GM19468 (cell line): ENCODE results near the gene C19orf12.
A peak's percentile ranks its signal among the peaks of the same experiment; 100 is the strongest.

Experiments used
- ATAC-seq: cut with Tn5 transposase; IDR thresholded peaks from one replicate; pipeline ENCODE4 v1.9.1; 2021; ENCODE audit warnings: mild to moderate bottlenecking, moderate library complexity, moderate number of reproducible peaks; ENCODE audit not compliant: unreplicated experiment; ENCODE audit errors: extremely low read depth

The C19orf12 gene

DNA sequence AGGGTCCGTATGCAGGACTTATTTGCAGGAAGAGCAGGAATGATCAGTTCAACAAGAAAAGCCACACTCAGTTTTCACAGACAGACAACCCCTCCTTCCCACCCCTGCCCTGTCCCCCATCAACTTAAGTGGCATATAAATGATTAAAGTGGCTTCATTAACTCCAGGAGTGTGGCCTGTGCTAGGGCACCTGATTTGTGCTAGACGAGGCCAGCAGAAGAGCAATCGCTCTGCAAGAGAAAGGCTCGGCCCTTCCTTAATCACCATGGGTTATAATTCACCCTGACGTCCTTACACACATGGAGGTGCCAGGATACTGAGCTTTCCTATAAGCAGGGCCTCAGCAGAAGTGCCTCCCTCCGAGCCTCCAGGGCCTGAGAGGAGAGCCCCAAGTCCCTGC is 14.6 kb downstream of the C19orf12 start:
- ATAC-seq: no peak

DNA sequence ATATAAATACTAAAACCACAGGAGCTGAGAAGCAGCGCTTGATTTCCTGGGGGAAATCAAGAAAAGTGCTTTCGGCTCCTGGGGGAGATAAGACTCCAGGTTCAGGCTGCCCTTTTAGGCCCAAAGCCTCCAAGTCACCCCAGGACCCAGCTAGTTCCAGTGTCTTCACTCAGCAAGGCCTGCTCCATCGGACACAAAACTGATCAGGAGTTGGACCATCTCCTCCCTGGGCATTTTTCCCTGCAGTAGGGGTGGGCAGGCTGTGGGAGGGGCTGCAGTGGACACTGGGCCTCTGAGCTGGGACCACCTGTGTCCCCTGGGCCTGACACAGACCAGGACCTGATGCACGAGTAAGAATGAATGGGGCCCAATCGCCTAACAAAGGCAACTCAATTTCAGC is 15.2 kb downstream of the C19orf12 start:
- ATAC-seq: no peak

DNA sequence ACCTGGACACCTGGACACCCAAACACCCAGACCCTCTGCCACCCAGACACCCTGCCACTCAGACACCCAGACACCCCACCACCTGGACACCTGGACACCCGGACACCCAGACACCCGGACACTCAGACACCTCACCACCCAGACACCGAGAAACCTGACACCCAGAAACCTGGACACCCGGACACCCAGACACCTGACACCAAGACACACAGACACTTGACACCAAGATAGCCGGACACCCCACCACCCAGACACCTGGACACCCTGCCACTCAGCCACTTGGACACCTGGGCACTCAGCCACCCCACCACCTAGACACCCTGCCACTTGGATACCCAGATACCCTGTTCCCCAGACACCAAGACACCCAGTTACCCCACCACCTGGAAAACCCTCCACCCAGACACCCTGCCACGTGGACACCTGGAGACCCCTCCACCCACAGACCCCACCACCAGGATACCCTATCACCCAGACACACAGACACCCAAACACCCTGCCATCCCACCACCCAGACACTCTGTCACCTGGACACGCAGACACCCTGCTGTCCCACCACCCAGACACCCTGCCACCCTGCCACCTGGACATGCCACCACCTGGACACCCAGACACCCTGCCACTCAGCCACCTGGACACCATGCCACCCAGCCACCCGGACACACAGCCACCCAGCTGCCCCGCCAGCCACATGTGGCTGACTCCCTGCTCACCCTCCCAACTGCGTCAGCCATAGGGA is 17.4 kb downstream of the C19orf12 start:
- ATAC-seq: no peak

DNA sequence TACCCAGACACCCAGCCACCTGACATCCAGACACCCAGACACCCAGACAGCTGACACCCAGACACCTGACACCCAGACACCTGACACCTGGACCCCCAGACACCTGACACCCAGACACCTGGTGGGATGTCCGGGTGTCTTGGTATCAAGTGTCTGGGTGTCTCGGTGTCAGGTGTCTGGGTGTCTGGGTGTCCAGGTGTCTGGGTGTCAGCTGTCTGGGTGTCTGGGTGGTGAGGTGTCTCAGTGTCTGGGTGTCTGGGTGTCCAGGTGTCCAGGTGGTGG is 18.6 kb downstream of the C19orf12 start:
- no peak for ATAC-seq

DNA sequence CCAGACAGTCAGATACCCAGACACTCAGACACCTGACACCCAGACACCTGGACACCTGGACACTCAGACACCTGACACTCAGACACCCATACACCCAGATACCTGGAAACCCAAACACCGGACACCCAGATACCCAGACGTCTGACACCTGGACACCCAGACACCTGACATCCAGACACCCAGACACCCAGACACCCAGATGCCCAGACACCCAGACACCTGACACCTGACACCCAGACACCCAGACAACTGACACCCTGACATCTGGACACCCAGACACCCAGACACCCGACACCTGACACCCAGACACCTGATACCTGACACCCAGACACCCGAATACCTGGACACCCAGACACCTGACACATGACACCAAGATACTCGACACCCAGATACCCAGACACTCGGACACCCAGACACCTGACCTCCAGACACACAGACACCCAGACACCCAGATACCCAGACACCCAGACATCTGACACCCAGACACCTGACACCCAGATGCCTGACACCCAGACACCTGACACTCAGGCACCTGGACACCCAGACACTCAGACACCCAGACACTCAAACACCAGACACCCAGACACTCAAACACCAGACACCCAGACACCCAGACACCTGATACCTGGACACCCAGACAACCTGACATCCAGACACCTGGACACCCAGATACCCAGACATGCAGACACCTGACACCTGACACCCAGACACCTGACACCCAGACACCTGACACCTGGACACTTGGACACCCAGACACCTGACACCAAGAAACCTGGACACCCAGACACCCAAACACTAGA is 19.1 kb downstream of the C19orf12 start:
- ATAC-seq: no peak

DNA sequence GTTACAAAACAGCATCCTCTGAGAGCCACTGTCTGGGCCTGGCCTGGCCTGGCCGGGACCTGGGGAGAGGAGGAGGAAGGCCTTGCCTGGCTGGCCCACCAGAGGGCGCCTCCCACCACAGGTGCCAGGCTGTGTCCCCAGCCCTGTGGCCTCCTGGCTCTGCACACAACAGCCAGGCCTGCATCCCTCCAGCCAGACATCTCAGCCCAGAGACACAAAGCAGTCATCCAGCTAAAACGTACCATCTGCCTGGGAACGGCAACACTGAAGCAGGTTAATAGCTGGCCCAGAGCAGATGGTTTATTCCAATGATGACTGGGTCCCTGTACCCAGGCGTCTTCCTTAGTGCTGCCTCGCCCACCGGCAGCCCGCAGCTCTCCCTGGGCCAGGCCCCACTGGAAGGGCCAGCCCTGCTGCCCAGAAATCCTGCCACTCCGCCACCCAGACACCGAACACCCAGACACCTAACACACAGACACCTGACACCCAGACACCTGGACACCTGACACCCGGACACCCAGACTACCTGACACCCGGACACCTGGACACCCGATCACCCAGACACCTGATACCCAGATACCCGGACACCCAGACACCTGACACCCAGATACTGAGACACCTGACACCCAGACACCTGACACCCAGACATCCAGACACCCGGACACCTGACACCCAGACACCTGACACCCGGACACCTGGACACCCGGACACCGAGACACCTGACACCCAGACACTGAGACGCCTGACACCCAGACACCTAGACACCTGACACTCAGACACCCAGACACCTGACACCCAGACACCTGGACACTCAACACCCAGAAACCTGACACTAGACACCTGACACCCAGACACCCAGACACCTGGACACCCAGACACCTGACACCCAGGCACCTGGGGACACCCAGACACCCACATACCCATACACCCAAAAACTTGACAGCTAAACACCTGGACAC is 20.1 kb downstream of the C19orf12 start:
- peak; percentile 84 for ATAC-seq

DNA sequence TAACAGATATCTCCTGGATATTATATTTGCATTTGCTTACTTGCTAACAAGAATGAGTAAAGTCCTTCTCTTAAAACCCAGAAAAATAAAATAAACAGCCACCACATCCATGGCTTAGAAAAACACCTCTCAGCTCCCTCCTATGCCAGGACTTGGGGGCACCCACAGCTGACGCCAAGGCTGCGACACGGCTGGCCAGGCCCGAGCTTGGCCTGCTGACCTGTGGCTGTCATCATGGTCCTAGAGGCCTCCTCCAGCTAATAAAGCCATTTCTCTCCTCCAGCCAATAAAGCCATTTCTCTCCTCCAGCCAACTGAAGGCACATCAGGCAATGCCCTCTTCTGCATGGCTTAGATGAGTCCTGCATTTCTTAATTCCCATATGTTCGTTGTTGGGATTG is 20.9 kb downstream of the C19orf12 start:
- ATAC-seq: no peak

DNA sequence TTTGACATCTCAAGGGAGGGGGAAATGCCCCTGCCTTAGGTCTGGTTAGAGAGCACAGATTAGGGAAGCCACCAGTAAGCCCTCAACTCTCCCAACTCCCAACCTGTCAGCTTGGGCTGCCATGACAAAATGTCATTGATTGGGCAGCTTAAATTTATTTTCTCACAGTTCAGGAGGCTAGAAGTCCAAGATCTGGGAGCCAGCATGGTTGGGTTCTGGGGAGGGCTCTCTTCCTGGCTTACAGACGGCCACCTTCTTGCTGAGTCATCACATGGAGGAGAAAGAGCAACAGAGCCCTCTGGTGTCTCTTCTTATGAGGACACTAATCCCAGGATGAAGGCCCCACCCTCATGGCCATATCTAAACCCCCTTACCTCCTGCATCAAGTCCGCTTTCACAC is 24.2 kb downstream of the C19orf12 start:
- no peak for ATAC-seq

DNA sequence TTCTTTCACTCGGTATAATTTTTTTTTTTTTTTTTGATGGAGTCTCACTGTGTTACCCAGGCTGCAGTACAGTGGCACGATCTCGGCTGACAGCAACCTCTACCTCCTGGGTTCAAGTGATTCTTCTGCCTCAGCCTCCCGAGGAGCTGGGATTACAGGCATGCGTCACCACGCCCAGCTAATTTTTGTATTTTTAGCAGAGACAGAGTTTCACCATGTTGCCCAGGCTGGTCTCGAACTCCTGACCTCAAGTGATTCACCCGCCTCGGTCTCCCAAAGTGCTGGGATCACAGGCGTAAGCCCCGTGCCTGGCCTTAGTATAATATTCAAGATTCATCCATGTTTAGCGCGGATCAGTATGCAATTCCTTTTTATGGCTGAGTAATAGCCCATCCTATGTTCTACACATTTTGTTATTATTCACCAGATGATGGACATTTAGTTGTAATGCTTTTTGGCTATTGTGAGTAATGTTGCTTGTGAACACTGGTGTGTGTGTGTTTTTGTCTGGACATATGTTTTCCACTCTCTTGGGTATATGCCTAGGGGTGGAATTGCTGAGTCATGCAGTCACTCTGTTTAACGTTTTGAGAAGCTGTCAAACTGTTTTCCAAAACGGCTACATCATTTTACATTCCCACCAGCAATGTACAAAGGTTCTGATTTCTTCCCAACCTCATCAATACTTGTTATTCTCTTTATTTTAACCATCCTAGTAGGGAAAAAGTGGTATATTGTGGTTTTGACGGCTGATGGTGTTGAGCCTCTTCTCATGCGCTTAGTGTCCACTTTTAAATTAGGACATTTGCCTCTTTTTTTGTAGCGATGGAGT is 26.9 kb downstream of the C19orf12 start:
- no peak for ATAC-seq

DNA sequence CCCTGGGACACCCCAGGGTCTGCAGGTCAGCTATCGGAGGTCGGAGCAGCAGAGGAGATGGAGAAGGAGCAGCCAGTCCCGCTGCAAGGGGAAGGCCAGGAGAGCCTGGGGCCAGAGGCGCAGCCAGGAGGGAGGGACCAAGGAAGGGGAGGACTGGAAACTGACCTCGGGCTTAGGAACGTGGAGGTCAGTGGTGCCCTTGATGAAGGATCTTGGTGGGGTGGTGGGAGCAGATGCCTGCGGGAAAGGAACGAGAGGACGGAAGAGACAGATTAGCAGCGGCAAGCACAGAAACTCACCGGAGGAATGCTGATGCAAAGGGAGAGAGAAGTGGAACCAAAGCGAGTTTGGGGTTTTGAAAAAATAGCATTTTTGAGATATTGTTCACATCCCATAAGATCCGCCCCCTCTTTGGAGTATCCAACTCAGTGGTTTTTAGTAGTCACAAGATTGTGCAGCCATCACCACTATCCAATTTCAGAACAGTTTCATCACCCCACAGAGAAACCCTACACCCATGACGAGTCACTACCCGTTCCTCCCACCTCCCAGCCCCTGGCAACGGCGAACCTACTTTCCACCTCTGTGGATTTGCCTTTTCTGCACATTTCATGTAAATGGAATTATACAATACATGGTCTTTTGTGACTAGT is 27.7 kb downstream of the C19orf12 start:
- no peak for ATAC-seq

DNA sequence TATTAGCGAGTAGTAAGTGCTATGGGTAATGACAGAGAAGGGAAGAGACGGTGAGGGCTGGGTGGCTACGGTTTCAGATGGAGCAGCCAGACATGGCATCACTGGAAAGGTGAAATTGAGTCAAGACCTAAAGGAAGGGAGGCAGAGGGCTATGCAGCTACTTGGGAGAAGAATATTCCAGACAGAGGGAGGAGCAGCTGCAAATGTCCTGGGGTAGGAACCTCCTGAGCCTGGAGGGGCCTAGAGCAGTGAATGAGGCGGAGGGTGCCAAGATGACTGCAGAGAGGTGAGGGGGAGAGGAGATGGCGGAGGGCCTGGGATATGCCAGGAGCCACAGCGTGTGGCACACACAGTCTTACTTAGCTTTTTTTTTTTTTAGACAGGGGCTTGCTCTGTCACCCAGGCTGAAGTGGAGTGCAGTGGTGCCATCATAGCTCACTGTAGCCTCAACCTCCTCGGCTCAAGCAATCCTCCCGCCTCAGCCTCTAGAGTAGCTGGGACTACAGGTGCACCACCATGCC is 28.7 kb downstream of the C19orf12 start:
- ATAC-seq: no peak

DNA sequence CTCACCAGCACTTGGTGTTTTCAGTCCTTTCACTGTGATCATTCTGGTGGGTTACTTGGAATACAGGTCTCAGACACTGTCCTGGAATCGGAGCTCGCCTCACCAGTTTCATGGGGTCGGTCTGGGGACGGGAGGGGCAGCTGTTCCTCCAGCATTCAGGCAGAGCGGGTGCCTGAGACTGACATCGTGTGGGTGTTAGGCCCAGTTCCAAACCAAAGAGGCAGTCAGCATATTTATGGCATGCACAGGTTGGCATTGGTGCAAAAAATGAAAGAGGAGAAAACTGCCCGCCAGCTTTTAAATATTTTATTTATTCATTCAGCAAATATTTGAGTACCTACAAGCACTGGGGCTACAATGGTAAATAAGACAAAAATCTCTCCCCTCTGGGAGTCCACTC is 29.7 kb downstream of the C19orf12 start:
- no peak for ATAC-seq

DNA sequence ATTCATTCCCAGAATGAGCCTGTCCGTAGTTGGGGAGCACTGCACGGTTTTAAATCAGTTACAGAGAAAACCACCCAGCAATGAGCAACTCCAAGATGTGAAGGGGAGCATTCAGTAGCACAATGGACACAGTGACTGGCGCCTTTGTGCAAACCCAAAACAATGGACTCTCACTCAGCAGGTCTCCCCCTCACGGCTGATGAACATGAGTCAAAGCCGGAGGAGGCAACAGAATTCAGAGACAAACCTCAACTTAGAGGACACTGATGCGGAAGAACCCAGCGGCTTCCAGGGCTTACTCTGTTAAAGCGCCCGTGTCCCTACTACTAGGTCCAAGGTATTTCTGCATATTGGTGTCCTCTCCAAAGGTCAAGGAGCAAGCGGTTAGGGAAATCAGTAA is 32.1 kb downstream of the C19orf12 start:
- ATAC-seq: no peak

DNA sequence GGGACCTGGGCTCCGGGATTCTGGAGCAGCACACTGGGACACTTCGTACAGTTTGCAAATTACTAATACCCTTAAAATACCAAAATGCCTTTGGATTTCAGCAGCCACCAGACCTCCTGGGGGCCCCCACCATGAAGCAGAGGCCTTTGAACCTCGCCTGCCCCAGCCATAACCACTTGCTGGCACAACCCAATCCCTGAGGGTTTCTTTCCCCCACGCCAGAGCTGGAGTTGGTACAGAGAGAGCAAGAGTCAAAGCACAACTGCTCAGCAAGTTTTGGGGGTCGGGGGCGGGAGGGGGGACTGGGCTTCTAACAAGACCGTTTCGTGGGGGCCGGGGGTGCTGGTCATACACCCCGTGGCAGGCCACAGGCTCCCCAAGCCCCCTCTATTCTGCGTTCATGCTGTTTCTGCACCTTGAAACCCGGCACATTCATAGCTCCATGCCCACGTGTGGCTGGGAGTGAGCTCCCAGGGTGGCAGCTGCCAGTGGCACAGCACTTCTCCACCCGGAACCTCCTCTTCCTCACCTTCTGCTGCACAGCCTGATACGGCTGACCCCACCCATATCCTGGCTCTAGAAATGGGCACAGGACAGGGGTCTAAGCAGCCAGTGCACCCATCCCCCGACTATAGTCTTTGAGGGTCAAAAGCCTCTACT is 32.7 kb downstream of the C19orf12 start:
- ATAC-seq: no peak

DNA sequence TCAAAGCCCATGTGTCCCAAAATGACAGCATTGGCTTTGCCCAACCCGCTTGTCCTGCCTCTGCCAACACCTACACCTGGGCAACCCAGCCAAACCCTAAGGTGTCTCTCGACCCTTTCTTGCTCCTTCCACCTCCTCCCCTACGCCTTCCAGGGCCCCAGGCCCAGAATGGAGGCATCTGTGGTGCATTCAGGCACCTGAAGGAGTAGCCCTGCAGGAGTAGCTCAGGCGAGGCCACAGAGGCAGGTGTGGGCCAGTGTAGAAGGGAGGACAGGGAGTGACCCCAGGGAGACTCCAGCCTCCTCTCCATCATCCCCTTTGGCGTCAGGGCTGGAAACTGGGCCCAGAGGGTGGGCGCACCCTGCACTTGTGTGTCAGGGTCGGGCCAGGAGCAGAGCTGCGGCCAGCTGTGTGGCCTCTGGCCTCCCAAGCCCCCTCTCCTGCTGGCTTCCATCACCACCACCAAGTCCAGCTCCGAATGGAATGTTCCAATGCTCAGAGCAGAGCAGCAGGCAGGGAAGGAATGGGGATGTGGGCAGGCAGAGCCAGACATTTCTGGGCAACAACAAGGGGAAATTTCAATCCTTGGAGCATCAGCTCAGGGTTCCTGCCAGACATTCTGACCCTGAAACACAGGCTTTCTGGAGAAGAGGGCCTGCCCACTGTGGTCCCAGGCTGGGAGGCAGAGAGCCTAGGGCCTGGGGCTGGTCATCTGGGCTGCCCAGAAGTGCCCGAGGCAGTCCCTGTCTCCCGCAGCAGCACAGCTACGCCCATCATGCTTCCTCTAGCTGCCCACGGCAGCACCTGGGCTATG is 33.4 kb downstream of the C19orf12 start:
- ATAC-seq: no peak

DNA sequence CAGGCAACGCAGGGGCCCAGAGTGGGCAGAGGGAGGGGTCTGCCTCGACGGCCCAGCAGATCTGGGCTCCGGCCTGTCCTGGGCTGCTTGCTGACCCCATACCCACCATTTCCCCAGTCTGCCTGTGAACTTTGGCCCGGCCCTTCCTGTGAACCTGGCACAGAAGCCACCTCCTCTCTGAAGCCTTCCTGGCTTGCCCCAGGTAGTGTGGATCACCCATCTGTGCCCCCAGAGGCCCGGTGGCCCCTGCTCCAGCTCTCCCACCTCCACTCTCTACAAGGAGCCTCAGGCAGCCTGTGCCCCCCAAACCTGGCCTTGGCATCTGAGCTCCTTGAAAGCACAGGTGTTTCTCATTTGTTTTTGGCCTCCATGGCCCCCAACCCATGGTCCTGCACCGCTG is 34.1 kb downstream of the C19orf12 start:
- ATAC-seq: no peak

DNA sequence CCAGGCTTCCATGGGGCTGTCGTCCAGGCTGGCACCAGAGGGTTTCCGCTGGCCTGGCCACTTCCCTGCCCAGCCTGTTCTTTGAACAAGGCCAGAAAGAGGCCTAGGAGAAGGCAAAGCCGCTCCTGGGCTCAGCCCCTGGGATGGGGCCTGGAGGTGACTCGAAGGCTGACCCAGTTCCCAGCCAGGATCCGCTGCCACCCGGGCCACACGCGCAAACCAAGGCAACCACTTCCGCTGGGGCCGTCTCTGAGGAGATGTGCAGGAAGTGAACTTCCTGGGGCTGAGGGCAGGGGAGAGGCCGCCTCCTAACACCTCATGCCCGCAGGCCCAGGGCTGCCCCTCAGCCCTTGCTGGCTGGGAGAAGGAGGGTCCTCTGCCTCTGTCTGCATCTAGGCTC is 34.6 kb downstream of the C19orf12 start:
- ATAC-seq: peak; percentile 29

DNA sequence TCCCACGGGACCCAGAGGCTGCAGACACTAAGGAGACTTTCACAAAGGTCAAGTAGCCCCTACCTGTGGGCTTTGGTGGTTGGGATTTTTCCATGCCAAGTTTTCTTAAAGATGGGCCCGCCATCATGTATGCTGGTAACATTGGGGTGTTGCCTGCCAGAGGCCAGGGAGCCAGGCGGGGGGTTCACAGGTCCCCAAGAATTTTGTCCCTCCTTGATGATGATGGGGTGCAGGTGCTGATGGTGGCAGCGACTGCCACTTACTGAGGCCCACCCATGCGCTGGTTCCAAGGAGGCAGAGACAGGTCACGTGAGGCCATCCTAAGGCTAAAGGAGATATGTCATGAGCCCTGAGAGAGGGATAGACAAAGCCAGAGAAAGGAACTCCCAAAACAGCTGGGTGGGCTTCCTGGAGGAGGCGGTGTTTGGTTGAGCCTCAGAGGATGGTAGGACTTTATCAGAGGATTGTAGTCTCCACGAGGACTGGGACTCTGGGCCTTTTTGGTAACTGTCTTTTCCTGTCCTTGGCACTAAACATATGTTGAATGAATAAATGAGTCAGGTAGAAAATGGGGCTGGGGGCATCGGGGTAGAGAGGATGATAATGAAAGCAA is 35.4 kb downstream of the C19orf12 start:
- ATAC-seq: no peak
